CD4-positive, CD25-positive, alpha-beta regulatory T cell (primary cell): ENCODE results near the gene SRPK2. TPM values are rescaled to one million over a fixed set of nuclear protein-coding genes. Genes with fewer than 3 reads are reported as not detected.

Experiments
- ATAC-seq, 2 donors: fragments of 150-1000 bp; cut with Tn5 transposase; one replicate each; pipeline ENCODE4 v1.10.0; 2021; ENCODE audit warnings: low read depth in 2 of 2, moderate number of reproducible peaks in 2 of 2, moderate library complexity in 1 of 2
- DNase-seq, 3 donors: peaks; one replicate each; pipeline versions ENCODE4 v3.0.0 to v3.0.0-alpha.2; 2012 to 2022; ENCODE audit warnings: mixed read lengths in 1 of 3
- H3K27ac ChIP-seq: one replicate; pipeline ENCODE4 v1.7.0; 2013; ENCODE audit warnings: mild to moderate bottlenecking, low read length; ENCODE audit not compliant: insufficient read depth, poor library complexity, severe bottlenecking
- H3K27me3 ChIP-seq: one replicate; pipeline ENCODE4 v1.7.0; 2013; ENCODE audit warnings: low read length; ENCODE audit not compliant: control insufficient read depth, insufficient read depth
- H3K36me3 ChIP-seq: one replicate; pipeline ENCODE4 v1.7.0; 2013; ENCODE audit warnings: mild to moderate bottlenecking, low read length, moderate library complexity; ENCODE audit not compliant: control insufficient read depth, insufficient read depth
- H3K4me1 ChIP-seq: 2 replicates; pipeline ENCODE4 v1.7.0; 2013; ENCODE audit warnings: mild to moderate bottlenecking, low read length; ENCODE audit not compliant: insufficient read depth, control insufficient read depth, poor library complexity, severe bottlenecking
- H3K4me3 ChIP-seq: one replicate; pipeline ENCODE4 v1.7.0; 2013; ENCODE audit warnings: low read depth, mild to moderate bottlenecking, low read length, moderate library complexity
- H3K9me3 ChIP-seq, 2 experiments: 1 replicate in 1 of 2; 2 replicates in 1 of 2; pipeline ENCODE4 v1.7.0; 2013; ENCODE audit warnings: low read length in 2 of 2, mild to moderate bottlenecking in 1 of 2, moderate library complexity in 1 of 2; ENCODE audit not compliant: control insufficient read depth in 2 of 2
- H3K27ac Mint-ChIP-seq, 3 donors: one replicate each; pipeline ENCODE4 v1.8.0; 2020 to 2022; ENCODE audit warnings: mild to moderate bottlenecking in 3 of 3, mixed read lengths in 3 of 3, moderate library complexity in 2 of 3
- H3K27me3 Mint-ChIP-seq: one replicate; pipeline ENCODE4 v1.8.0; 2022; ENCODE audit warnings: mild to moderate bottlenecking, mixed read lengths
- H3K36me3 Mint-ChIP-seq: one replicate; pipeline ENCODE4 v1.8.0; 2020; ENCODE audit warnings: mixed read lengths
- H3K4me1 Mint-ChIP-seq, 4 donors: one replicate each; pipeline ENCODE4 v1.8.0; 2020 to 2022; ENCODE audit warnings: mixed read lengths in 4 of 4, mild to moderate bottlenecking in 1 of 4
- H3K4me3 Mint-ChIP-seq, 4 donors: one replicate each; pipeline ENCODE4 v1.8.0; 2020 to 2022; ENCODE audit warnings: mild to moderate bottlenecking in 4 of 4, mixed read lengths in 4 of 4, moderate library complexity in 3 of 4
- H3K9me3 Mint-ChIP-seq, 7 donors: one replicate each; pipeline ENCODE4 v1.8.0; 2020 to 2022; ENCODE audit warnings: mixed read lengths in 7 of 7, mild to moderate bottlenecking in 3 of 7, moderate library complexity in 2 of 7
- polyA plus RNA-seq, 4 donors: library from polyadenylated mRNA; unstranded; fragments of 300-500 nt; fragmentation: Illumina TruSeq; gene quantifications; one replicate each; pipeline ENCODE4 v1.2.3, GENCODE V29; 2021
- total RNA-seq: library from RNA; stranded (reverse); gene quantifications from one replicate; pipeline ENCODE4 v1.2.3, GENCODE V29; 2022

SRPK2 gene
- total and polyA plus RNA-seq, 5 donors from 2014 or later, result 50.3 to 77.2 (median 62.6) TPM

- peaks cover 54% of the 10 kb centered on the region for H3K36me3 ChIP-seq
Observed at GRCh38 chr7:105130580-105130979, 258.1 kb downstream of the SRPK2 start.

GRCh38 chr7:105130048-105130447 is 258.7 kb downstream of the SRPK2 start:
- H3K36me3 ChIP-seq, result peaks cover 54% of the 10 kb centered on the region

More at GRCh38 chr7:105130580-105130979, 258.1 kb downstream of the SRPK2 start:
- H3K27ac ChIP-seq, result no peak overlapping the region
- peaks cover 20 to 44% (median 27%) of the 10 kb centered on the region in 4 donors for H3K4me1 Mint-ChIP-seq
- H3K4me1 ChIP-seq, result peaks cover 11% of the 10 kb centered on the region
- no peak overlapping the region for H3K4me3 Mint-ChIP-seq
- ATAC-seq (no peak), DNase-seq (no peak)
- H3K9me3 ChIP-seq, result no peaks in the 10 kb centered on the region
- H3K36me3 Mint-ChIP-seq, result peaks cover 27% of the 10 kb centered on the region
- H3K27ac Mint-ChIP-seq, result no peak overlapping the region
- no peaks in the 10 kb centered on the region for H3K27me3 Mint-ChIP-seq
- H3K9me3 Mint-ChIP-seq, result no peaks in the 10 kb centered on the region
- no peak overlapping the region for H3K4me3 ChIP-seq
- H3K27me3 ChIP-seq, result no peaks in the 10 kb centered on the region

DNA sequence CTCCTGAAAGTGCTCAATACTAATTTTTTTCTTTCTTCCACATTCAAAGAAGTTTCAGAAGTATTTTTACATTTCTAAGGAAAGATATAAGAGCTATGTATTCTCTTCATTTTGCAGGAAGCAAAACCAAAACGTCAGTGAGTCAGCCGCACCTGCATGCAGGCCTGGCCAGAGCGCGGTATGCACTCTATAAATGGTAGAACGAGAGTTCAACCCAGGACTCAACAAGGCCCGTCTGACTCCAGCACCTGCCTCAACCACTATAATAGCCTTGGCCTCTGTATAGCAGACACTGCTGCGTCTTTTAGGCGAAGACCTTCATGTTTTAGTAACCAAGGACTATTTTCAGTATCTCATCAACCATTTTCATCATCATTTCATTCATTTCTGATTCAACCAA is 261.5 kb downstream of the SRPK2 start:
- Mint-ChIP-seq H3K9me3 (no peaks in the 10 kb centered on the region), H3K27me3 (no peaks in the 10 kb centered on the region), H3K4me1 (peaks cover 17 to 40% (median 27%) of the 10 kb centered on the region in 4 donors), H3K27ac (peak overlapping the region in 2 of 3 donors; percentile 12 to 54), H3K4me3 (peak overlapping the region in 2 of 4 donors; percentile 13 to 35), H3K36me3 (peaks cover 36% of the 10 kb centered on the region)
- Histone ChIP-seq H3K4me1 (peaks cover 11% of the 10 kb centered on the region), H3K27me3 (no peaks in the 10 kb centered on the region), H3K9me3 (no peaks in the 10 kb centered on the region), H3K4me3 (no peak overlapping the region), H3K36me3 (peaks cover 47% of the 10 kb centered on the region), H3K27ac (no peak overlapping the region)
- peak; percentile 62 to 81 for ATAC-seq
- peak in 1 of 3 donors; percentile 68 for DNase-seq

More at GRCh38 chr7:105130048-105130447, 258.7 kb downstream of the SRPK2 start:
- H3K27ac Mint-ChIP-seq, result peak overlapping the region in 1 of 3 donors; percentile 76
- peaks cover 20 to 42% (median 27%) of the 10 kb centered on the region in 4 donors for H3K4me1 Mint-ChIP-seq
- no peak for DNase-seq
- H3K4me3 Mint-ChIP-seq, result no peak overlapping the region
- H3K27ac ChIP-seq, result no peak overlapping the region
- H3K4me1 ChIP-seq, result peaks cover 11% of the 10 kb centered on the region
- H3K27me3 ChIP-seq, result no peaks in the 10 kb centered on the region
- H3K9me3 ChIP-seq, result no peaks in the 10 kb centered on the region
- peaks cover 31% of the 10 kb centered on the region for H3K36me3 Mint-ChIP-seq
- ATAC-seq, result no peak
- no peak overlapping the region for H3K4me3 ChIP-seq
- no peaks in the 10 kb centered on the region for H3K9me3 Mint-ChIP-seq
- H3K27me3 Mint-ChIP-seq, result no peaks in the 10 kb centered on the region

DNA sequence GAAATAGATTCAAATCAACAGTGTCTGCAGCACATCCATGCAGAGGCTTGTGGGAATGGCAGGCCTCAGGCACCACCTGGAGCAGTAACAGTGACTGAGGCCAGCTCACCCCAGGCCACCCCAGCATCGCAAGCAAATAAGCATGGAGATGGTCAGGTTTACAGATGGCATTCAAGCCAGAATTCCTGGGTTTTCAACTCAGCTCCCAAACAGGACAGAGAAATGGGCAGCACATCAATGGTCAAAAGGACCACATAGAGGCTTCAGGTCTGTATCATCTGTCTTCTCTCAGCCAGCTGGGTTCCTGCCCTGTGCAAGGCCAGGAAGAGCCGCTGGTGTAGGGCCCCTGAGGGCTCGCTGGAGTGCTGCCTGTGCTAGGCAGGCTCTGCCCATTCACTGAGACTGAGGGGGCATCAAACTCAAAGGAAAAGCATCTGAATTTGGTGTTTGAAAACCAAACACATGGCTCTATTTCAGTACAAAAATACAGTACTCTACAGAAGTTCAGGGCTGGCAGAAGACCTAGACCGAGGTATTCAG is 262.2 kb downstream of the SRPK2 start:
- Mint-ChIP-seq H3K9me3 (no peaks in the 10 kb centered on the region), H3K27ac (peak overlapping the region in 2 of 3 donors; percentile 54 to 73), H3K4me3 (no peak overlapping the region), H3K36me3 (peaks cover 36% of the 10 kb centered on the region), H3K27me3 (no peaks in the 10 kb centered on the region), H3K4me1 (peaks cover 21 to 37% (median 28%) of the 10 kb centered on the region in 4 donors)
- peaks cover 41% of the 10 kb centered on the region for H3K36me3 ChIP-seq
- H3K27ac ChIP-seq, result no peak overlapping the region
- no peak overlapping the region for H3K4me3 ChIP-seq
- H3K4me1 ChIP-seq, result peaks cover 7% of the 10 kb centered on the region
- H3K9me3 ChIP-seq, result no peaks in the 10 kb centered on the region
- DNase-seq (no peak), ATAC-seq (no peak)
- no peaks in the 10 kb centered on the region for H3K27me3 ChIP-seq

DNA sequence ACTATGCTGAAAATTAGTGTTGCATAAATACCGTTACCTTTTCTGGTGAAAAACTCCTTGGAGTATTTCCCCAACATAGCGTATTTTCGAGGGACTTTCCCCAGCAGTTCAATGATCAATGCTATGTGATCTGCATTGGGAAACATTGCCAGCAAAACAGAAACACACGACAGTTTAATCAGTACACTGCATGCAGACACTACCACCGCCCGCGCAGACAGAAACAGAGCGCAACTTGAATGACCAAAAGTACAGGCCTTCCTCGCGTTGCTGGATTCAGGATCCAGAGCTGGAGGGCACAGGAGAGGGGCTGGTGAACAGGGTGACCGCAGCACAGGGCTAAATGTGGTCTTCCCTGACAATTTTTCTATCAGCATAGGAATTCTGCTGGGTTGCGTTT is 263.0 kb downstream of the SRPK2 start:
- DNase-seq (no peak), ATAC-seq (no peak)
- Histone ChIP-seq H3K4me3 (no peak overlapping the region), H3K27me3 (no peaks in the 10 kb centered on the region), H3K9me3 (no peaks in the 10 kb centered on the region), H3K27ac (no peak overlapping the region), H3K36me3 (peaks cover 35% of the 10 kb centered on the region), H3K4me1 (no peaks in the 10 kb centered on the region)
- H3K36me3 Mint-ChIP-seq, result peaks cover 40% of the 10 kb centered on the region
- H3K4me1 Mint-ChIP-seq, result peaks cover 15 to 34% (median 24%) of the 10 kb centered on the region in 4 donors
- H3K27me3 Mint-ChIP-seq, result no peaks in the 10 kb centered on the region
- H3K4me3 Mint-ChIP-seq, result no peak overlapping the region
- peak overlapping the region; percentile 50 to 91 (median 63) for H3K27ac Mint-ChIP-seq
- H3K9me3 Mint-ChIP-seq, result no peaks in the 10 kb centered on the region

- Mint-ChIP-seq H3K9me3 (no peaks in the 10 kb centered on the region), H3K27me3 (no peaks in the 10 kb centered on the region), H3K36me3 (peaks cover 45% of the 10 kb centered on the region), H3K27ac (peak overlapping the region in 2 of 3 donors; percentile 15 to 44), H3K4me1 (peaks cover 18 to 41% (median 27%) of the 10 kb centered on the region in 4 donors), H3K4me3 (no peak overlapping the region)
- DNase-seq, result no peak
- Histone ChIP-seq H3K4me3 (no peak overlapping the region), H3K27ac (no peak overlapping the region), H3K4me1 (no peaks in the 10 kb centered on the region), H3K36me3 (peaks cover 37% of the 10 kb centered on the region), H3K27me3 (no peaks in the 10 kb centered on the region), H3K9me3 (no peaks in the 10 kb centered on the region)
- no peak for ATAC-seq
Observed at GRCh38 chr7:105122619-105123018, 266.1 kb downstream of the SRPK2 start.

GRCh38 chr7:105118612-105119600 is 269.8 kb downstream of the SRPK2 start:
- H3K4me1 ChIP-seq, result no peaks in the 10 kb centered on the region
- H3K36me3 Mint-ChIP-seq, result peaks cover 59% of the 10 kb centered on the region
- no peak overlapping the region for H3K4me3 ChIP-seq
- H3K4me1 Mint-ChIP-seq, result peaks cover 18 to 37% (median 23%) of the 10 kb centered on the region in 4 donors
- no peak for DNase-seq
- peak in 1 of 2 donors; percentile 31 for ATAC-seq
- peak overlapping the region; percentile 32 to 87 (median 65) for H3K27ac Mint-ChIP-seq
- no peaks in the 10 kb centered on the region for H3K27me3 ChIP-seq
- H3K27me3 Mint-ChIP-seq, result no peaks in the 10 kb centered on the region
- H3K9me3 Mint-ChIP-seq, result peaks cover 0 to 11% (median 2%) of the 10 kb centered on the region in 7 donors
- H3K9me3 ChIP-seq, result peaks cover 7% of the 10 kb centered on the region in 2 experiments
- no peak overlapping the region for H3K27ac ChIP-seq
- H3K36me3 ChIP-seq, result peaks cover 50% of the 10 kb centered on the region
- H3K4me3 Mint-ChIP-seq, result no peak overlapping the region
